ENCODE measurements around the gene PC. TPM values are rescaled to one million over a fixed set of nuclear protein-coding genes. Genes with fewer than 3 reads are reported as not detected.

Gene PC
- polyA plus RNA-seq, 1 of the 3 experiments (the other 2 are of a cell fraction), result 9.7 TPM

GRCh38 chr11:66874232-66874631 is 84.0 kb downstream of the PC start:
- Histone ChIP-seq H3K27me3 (ENCODE audit: insufficient read depth) (no peaks in the 10 kb centered on the region), H3K4me3 (ENCODE audit: low read depth in 2 of 2, low read length in 1 of 2) (no peak overlapping the region), H3K4me1 (ENCODE audit: control insufficient read depth in 1 of 2, insufficient read depth in 2 of 2, low read depth in 1 of 2, low read length in 1 of 2) (peaks cover 0 to 11% of the 10 kb centered on the region in 2 experiments; a peak in 1 of 4 replicates), H3K9me3 (no peaks in the 10 kb centered on the region), H4K20me1 (ENCODE audit: insufficient read depth) (no peaks in the 10 kb centered on the region), H3K4me2 (no peak overlapping the region), H3K36me3 (replicated peaks in 1 of 2; ENCODE audit: control insufficient read depth in 1 of 2, insufficient read depth in 2 of 2, low read length in 1 of 2) (no peaks in the 10 kb centered on the region), H3K9ac (no peak overlapping the region), H3K27ac (ENCODE audit: low read depth in 2 of 2, low read length in 1 of 2) (no peak overlapping the region), H3K79me2 (ENCODE audit: insufficient read depth) (no peaks in the 10 kb centered on the region), H3K9me2 (no peaks in the 10 kb centered on the region), H3F3A (replicated peaks; ENCODE audit: insufficient read depth) (no peaks in the 10 kb centered on the region), H2AFZ (ENCODE audit: low read depth) (no peak overlapping the region)
- CTCF ChIA-PET, result no interaction called here
- TF ChIP-seq RFX5 (IDR thresholded peaks at IDR 0.05; ENCODE audit: low read length) (no peak), RXRA (IDR thresholded peaks at IDR 0.05; ENCODE audit: borderline replicate concordance, low read depth) (no peak), TCF12 (IDR thresholded peaks at IDR 0.05) (no peak), MEF2A (IDR thresholded peaks at IDR 0.05; ENCODE audit: borderline replicate concordance, low read depth) (no peak), NRF1 (IDR thresholded peaks at IDR 0.05; ENCODE audit: low read depth, low read length) (no peak), GATA2 (CRISPR knock-in tag; IDR thresholded peaks at IDR 0.05) (no peak), ZBTB33 (IDR thresholded peaks at IDR 0.05; ENCODE audit: borderline replicate concordance, low read depth) (no peak), SIN3A (IDR thresholded peaks at IDR 0.05; ENCODE audit: borderline replicate concordance, low read depth, low read length) (no peak), RCOR1 (IDR thresholded peaks at IDR 0.05; ENCODE audit: low read length) (no peak), ELF1 (IDR thresholded peaks at IDR 0.05) (no peak), USF1 (IDR thresholded peaks at IDR 0.05; ENCODE audit: borderline replicate concordance, low read depth) (no peak), IRF3 (IDR thresholded peaks at IDR 0.05; ENCODE audit: low read depth, low read length) (no peak), MAX (IDR thresholded peaks at IDR 0.05; ENCODE audit: low read depth) (no peak), YY1 (IDR thresholded peaks at IDR 0.05; ENCODE audit: low read depth) (no peak), RAD21 (IDR thresholded peaks at IDR 0.05; ENCODE audit: low read length) (no peak), EZH2phosphoT487 (IDR thresholded peaks at IDR 0.05; ENCODE audit: borderline replicate concordance, low read depth) (no peak), SMC3 (IDR thresholded peaks at IDR 0.05; ENCODE audit: low read depth, low read length) (no peak), EP300 (IDR thresholded peaks at IDR 0.05; ENCODE audit: borderline replicate concordance in 1 of 2, low read depth in 1 of 2, low read length in 1 of 2) (no peak), MXI1 (IDR thresholded peaks at IDR 0.05; ENCODE audit: low read depth, low read length) (no peak), NFIC (IDR thresholded peaks at IDR 0.05; ENCODE audit: borderline replicate concordance) (no peak)
- WGBS (ENCODE audit: low lambda C conversion rate), result 86% methylated on average over 6 of the region's 6 CpGs
- DNase-seq, result no peak
- POLR2A ChIA-PET, result no interaction called here

All from SK-N-SH (cell line).